Activated CD8-positive, alpha-beta memory T cell treated with anti-CD3 and anti-CD28 coated beads for 48 hours (primary cell): Measurements from ENCODE around the gene TBCE.

Source experiments
- DNase-seq, 3 experiments: peaks; one replicate each; pipeline ENCODE4 v3.0.0-alpha.2; 2020; ENCODE audit warnings: low read depth in 2 of 3, low spot score in 2 of 3

TBCE gene

GRCh38 chr1:235367000-235367908 lies at the start of gene TBCE:
Gene TBCE, plus strand, starts transcription at chr1:235367427. Its CDS starts 12,623 bp downstream, at chr1:235380050.
- peak; percentile 65 to 78 (median 67) for DNase-seq

- no peak for DNase-seq
Observed at GRCh38 chr1:235319255-235319654, 48.0 kb upstream of the TBCE start.

- DNase-seq: no peak
Observed at GRCh38 chr1:235320521-235321179, 46.6 kb upstream of the TBCE start.

GRCh38 chr1:235324296-235324695 lies 42.9 kb upstream of the TBCE start:
- DNase-seq: no peak

GRCh38 chr1:235325139-235325538 lies 42.1 kb upstream of the TBCE start:
- no peak for DNase-seq

- no peak for DNase-seq
Observed at GRCh38 chr1:235325854-235326253, 41.4 kb upstream of the TBCE start.

- DNase-seq: peak; percentile 20 to 39 (median 36)
Observed at GRCh38 chr1:235326719-235327558, 40.3 kb upstream of the TBCE start.

GRCh38 chr1:235327559-235328270 lies 39.5 kb upstream of the TBCE start, which contains the start of gene ARID4B:
Gene ARID4B, minus strand, starts transcription at chr1:235328179. Its CDS starts 1,260 bp downstream, at chr1:235326919.
- peak in 1 of 3 experiments; percentile 41 for DNase-seq

GRCh38 chr1:235328271-235329138 lies 38.7 kb upstream of the TBCE start, which contains the start of gene GGPS1:
Gene GGPS1, plus strand, starts transcription at chr1:235328570. Its CDS starts 6,695 bp downstream, at chr1:235335265.
- peak; percentile 96 to 98 (median 97) for DNase-seq

GRCh38 chr1:235329139-235329902 lies 37.9 kb upstream of the TBCE start:
- peak in 1 of 3 experiments; percentile 15 for DNase-seq

- no peak for DNase-seq
Observed at GRCh38 chr1:235330918-235331285, 36.3 kb upstream of the TBCE start.

- no peak for DNase-seq
Observed at GRCh38 chr1:235331401-235331800, 35.8 kb upstream of the TBCE start.

- no peak for DNase-seq
Observed at GRCh38 chr1:235336903-235337302, 30.3 kb upstream of the TBCE start.

GRCh38 chr1:235339746-235340145 lies 27.5 kb upstream of the TBCE start:
- no peak for DNase-seq

GRCh38 chr1:235341334-235341733 lies 25.9 kb upstream of the TBCE start:
- DNase-seq: no peak

GRCh38 chr1:235342039-235342438 lies 25.2 kb upstream of the TBCE start:
- DNase-seq: no peak

GRCh38 chr1:235342471-235342870 lies 24.8 kb upstream of the TBCE start:
- DNase-seq: no peak

- DNase-seq: no peak
Observed at GRCh38 chr1:235343726-235344125, 23.5 kb upstream of the TBCE start.

GRCh38 chr1:235351441-235351840 lies 15.8 kb upstream of the TBCE start:
- DNase-seq: no peak
